Measurements from ENCODE around the gene SERPINA1. TPM values are rescaled to one million over a fixed set of nuclear protein-coding genes. Genes with fewer than 3 reads are reported as not detected.

The SERPINA1 gene
- total and polyA plus RNA-seq, 10 of the 15 experiments (the other 5 are each of a cell fraction or from before 2014, with no cell fraction given), result 0.16 to 6.6 (median 0.53) TPM

GRCh38 chr14:94363151-94363624, 25.2 kb downstream of the SERPINA1 start:
- Histone ChIP-seq H2AFZ (ENCODE audit: control insufficient read depth, low read depth, low read length) (no peak overlapping the region), H3K4me2 (ENCODE audit: control insufficient read depth, insufficient read depth) (no peak overlapping the region), H3K9ac (ENCODE audit: control insufficient read depth, insufficient read depth, low read length) (no peak overlapping the region), H3K27me3 (replicated peaks in 1 of 2; ENCODE audit: control insufficient read depth in 2 of 2, insufficient read depth in 2 of 2, low read length in 1 of 2) (no peaks in the 10 kb centered on the region), H3K79me2 (ENCODE audit: control insufficient read depth, insufficient read depth, low read length) (no peaks in the 10 kb centered on the region), H3K27ac (ENCODE audit: control insufficient read depth, insufficient read depth) (no peak overlapping the region), H3K36me3 (ENCODE audit: control insufficient read depth in 2 of 2, insufficient read depth in 2 of 2, low read length in 1 of 2) (no peaks in the 10 kb centered on the region), H3K9me3 (replicated peaks; ENCODE audit: control insufficient read depth, insufficient read depth, low read length) (no peaks in the 10 kb centered on the region), H4K20me1 (ENCODE audit: control insufficient read depth, insufficient read depth) (no peaks in the 10 kb centered on the region), H3K4me1 (ENCODE audit: control insufficient read depth, insufficient read depth, low read length) (no peaks in the 10 kb centered on the region), H3K4me3 (no peak overlapping the region)
- ChIA-PET RAD21 (ENCODE audit: unreplicated experiment) (no interaction called here), CTCF (no interaction called here), POLR2A (no interaction called here), SMC1A (ENCODE audit: uncharacterized antibody, unreplicated experiment) (no interaction called here)
- BruUV-seq (replicated peaks), result no TSS peak
- 70% methylated on average over 12 of the region's 12 CpGs for WGBS (ENCODE audit: insufficient coverage, insufficient replicate concordance, low lambda C conversion rate, missing lambda C conversion rate)
- peak; percentile 35; the same call in 2 of the 3 replicates for ATAC-seq
- intact Hi-C loops (cut with micrococcal nuclease; ENCODE audit: unreplicated experiment), result no loop called here
- TF ChIP-seq ZSCAN29 (IDR thresholded peaks at IDR 0.05) (no peak), CBX5 (IDR thresholded peaks at IDR 0.05; ENCODE audit: low read depth) (no peak), PKNOX1 (IDR thresholded peaks at IDR 0.05) (no peak), MYB (IDR thresholded peaks at IDR 0.05; ENCODE audit: borderline replicate concordance, low read depth, low read length) (no peak), CHD1 (IDR thresholded peaks at IDR 0.05; ENCODE audit: low read depth, low read length) (no peak), EGR1 (IDR thresholded peaks at IDR 0.05; ENCODE audit: borderline replicate concordance in 1 of 2, low read depth in 2 of 2, low read length in 2 of 2) (no peak), CREB1 (IDR thresholded peaks at IDR 0.05; ENCODE audit: low read depth) (no peak), POLR2AphosphoS5 (IDR thresholded peaks at IDR 0.05; ENCODE audit: low read length) (no peak)
- TF ChIP-seq, protein P1, sequence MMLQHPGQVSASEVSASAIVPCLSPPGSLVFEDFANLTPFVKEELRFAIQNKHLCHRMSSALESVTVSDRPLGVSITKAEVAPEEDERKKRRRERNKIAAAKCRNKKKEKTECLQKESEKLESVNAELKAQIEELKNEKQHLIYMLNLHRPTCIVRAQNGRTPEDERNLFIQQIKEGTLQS (IDR thresholded peaks at IDR 0.05; ENCODE audit: borderline replicate concordance, extremely low read depth, low read depth, low read length), result no peak
- no peak for DNase-seq (ENCODE audit: low read depth, low spot score)
- in situ Hi-C loops (cut with MboI), result no loop called here
- FAIRE-seq, result no peak
